Measurements from ENCODE around the gene CLASP1.
"Not testable (repeated sequence)": the region's sequence is repeated elsewhere in the genome, so short reads cannot be mapped to it uniquely, and the experiment has no call there.

CLASP1 gene

DNA sequence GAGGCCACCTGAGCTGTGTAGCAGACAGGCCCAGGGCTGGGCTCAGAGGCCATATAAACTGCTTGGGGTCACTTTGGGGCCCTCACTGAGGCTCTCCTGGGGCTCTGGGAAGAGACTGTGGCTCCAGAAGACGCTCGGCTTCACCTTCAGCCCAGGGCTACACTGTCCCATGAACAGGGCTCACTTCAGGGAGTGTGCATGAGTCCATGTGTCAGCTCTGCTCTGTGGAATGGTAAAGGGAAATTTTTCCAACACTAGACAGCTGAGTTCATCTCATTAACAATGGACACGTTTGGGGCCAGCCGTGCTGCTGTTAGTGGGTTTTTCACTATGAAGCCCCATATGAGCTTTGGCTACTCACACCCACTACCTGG is 298.9 kb downstream of the CLASP1 start:
- no peak for DNase-seq (ENCODE audit: low spot score)

DNA sequence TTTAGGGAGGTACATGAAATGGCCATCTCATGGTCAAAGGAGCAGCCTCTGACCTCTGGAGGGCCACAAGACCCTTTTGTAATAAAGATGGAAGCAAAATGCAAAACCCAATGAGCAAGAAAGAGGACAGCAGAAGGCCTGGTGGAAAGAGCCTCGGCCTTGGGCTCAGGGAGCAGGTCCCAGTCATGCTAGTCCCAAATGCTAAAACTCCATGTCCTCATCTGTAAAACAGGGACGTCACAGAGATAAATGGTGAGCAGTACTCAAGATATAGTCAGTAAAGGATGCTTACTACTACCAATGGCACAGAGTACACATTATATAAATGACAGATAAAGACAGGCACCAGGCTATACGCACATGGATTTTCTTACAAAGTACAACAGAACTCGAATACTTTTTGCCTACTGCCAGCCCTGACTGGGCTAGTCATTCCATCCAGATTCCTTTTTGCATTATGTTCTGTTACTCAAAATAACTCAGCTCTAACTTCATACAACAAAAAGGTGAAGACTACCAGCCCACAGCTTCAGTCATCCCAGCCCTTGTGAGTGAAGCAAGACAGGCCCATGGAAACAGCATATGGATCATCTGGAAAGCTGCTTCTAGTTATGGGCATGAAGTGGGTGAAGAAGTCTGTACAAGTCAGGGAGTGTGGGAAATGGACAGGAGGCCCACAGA is 299.4 kb downstream of the CLASP1 start:
- no peak for DNase-seq (ENCODE audit: low spot score)

DNA sequence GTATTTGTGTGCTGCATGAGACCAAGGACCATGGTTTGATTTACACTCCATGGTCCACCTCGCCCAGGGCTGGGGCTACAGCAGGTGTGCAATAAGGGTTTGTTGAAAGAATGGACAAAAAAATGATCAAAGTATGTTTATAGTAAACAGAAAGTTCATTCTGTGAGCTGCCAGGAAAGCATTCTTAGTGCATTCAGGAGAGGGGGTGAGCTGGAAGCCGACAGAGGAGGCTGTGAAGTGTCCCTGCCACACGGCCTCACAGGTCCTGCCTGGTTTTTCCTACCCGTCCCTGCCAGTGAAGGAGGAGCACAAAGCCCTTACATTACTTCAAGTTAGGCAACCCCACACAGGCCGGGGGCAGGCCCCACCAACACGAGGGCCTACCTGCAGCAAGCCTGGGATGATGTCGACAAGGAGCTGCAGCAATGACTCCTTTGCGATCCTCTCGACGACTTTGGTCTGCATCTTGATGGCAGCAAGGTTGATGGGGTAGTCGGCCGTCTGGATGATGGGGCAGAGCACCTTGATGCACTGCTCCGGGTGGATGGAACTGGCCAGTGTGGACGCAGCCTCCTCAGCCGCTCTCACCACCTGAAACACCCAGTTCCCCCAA is 301.0 kb downstream of the CLASP1 start:
- DNase-seq (ENCODE audit: low spot score), result no peak

DNA sequence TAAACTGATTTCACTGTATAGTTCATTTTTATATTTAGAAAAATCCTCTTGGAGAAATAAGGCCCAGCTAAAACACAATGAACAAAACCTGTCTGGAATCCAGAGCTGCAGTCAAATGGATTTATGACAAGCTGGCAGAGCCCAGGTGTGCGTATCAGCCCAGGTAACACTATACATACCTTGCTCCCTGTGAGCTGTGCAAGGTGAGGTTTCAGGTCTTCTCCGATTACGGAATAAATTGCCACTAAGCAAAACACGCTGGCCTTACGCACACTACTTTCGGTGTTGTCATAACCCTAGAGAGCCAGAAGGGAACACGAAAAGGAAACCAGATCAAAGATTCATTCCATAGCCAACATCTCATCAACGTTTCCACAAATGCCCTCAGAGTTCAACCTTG is 302.4 kb downstream of the CLASP1 start:
- no peak for DNase-seq (ENCODE audit: low spot score)

DNA sequence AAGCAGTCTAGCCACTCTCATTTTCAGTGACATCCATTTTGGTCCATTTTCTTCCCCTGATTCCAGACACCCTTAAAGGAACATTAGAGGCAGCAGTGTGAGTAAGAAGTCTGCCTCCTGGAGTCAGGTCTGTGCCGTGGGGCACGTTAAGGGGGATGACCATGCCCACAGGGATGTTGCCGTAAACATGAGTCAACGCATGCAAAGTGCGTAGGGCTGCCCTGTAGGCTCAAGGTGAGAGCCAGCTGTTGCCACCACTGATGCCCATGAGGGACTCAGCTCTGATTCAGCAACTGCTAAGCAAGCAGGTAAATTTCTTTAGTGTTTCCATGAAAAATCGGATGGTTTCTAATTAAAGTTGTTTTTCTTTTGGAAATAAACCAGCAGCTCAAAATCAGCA is 302.9 kb downstream of the CLASP1 start:
- DNase-seq (ENCODE audit: low spot score), result no peak

DNA sequence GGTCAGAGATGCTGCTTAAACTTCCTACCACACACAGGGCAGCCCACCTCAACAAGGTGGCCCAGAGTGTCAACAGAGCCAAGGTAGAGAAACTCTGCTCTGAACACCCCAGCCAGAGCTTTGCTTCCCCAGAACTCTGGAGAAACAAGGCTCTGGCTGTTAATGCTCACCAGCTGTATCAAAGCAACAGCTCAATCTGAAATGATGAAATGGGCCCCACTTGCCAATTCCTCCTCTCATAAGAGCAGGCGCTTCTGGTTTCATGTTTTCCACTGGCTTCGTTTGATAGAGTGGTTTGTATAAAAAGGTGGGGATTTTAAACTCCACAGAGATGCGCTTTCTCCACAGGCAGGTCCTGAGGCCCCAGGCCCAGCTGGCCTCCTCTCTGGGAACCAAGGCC is 303.4 kb downstream of the CLASP1 start:
- no peak for DNase-seq (ENCODE audit: low spot score)

DNA sequence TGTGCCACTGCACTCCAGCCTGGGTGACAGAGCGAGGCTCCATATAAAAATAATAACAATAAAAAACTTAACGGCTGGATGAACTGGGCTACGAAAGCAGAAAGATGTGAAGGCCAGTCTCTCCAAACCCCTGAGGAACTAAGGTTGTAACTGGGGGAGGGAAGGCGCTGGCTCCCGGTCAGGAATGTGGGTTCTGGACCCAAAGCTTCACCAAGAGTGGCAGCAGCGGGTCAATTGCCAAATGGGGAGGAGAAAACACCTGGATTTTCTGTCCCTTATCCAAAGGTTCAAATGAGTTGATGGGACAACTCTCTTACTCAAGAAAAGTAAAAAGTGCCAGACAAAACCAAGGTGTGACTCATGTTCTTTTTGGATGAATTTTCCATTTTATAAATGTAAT is 304.2 kb downstream of the CLASP1 start:
- DNase-seq (ENCODE audit: low spot score), result no peak

DNA sequence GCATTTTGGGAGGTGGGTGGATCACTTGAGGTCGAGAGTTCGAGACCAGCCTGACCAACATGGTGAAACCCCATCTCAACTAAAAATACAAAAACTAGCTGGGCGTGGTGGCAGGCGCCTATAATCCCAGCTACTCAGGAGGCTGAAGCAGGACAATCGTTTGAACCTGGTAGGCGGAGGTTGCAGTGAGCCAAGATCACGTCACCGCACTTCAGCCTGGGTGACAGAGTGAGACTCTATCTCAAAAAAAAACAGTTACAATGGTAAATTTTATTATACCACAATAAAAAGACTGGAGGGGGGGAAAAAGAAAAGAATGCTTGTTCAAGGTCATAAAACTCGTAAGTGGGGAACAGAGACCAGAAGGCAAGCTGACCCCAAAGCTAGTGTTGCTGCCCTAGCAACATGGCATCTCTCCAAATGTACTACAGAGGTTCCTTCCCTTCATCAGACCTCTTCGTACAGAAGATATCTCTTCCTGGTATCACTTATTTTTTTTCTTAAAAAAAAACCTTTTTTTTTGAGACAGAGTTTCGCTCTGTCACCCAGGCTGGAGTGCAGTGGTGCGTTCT is 305.3 kb downstream of the CLASP1 start:
- DNase-seq (ENCODE audit: low spot score), result not testable (repeated sequence)

DNA sequence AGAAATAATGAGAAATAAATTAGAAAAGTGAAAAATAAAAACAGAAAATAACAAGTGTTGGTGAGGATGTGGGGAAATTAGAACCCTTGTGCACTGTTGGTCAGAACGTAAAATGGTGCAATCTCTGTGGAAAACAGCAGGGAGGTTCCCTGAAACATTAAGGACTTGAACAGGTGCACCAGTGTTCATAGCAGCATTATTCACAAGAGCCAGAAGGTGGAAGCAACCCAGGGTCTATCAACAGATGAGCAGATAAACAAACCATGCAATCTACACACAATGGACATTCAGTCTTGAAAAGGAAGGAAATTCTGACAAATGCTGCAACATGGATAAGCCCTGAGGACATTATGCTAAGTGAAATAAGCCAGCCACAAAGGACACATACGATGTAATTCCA is 306.1 kb downstream of the CLASP1 start:
- DNase-seq (ENCODE audit: low spot score), result no peak

DNA sequence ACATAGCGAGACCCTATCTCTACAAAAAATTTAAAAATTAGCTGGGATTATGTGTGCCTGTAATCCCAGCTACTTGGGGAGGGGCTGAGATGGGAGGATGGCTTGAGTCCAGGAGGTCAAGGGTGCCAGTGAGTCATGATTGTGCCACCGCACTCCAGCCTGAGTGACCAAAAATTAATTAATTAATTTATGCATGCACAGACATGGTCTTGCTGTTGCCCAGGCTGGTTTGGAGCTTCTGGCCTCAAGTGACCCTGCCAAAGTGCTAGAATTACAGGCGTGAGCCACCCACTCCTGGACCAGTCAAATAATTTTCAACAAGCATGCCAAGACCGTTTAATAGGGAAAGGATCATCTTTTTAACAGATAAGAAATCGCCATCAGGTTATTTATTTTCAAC is 306.5 kb downstream of the CLASP1 start:
- DNase-seq (ENCODE audit: low spot score), result no peak

DNA sequence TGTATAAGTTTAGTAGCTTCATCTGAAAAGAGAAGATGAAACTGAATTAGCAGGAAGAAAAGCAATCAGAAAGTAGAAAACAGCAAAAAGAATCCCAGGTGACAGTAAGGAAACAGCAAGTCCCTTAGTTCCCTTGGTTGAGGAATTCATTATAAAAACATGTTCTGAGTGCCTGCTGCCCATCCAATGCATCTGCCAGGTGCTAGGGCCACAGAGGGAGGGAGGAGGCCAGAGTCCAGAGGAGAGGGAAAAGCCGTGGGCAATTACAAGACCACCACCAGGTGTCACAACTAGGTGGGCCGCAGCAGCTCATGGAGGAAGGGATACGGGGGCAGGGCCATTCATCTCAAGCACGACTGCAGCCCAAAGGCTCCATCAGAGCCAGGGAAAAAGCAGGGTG is 308.3 kb downstream of the CLASP1 start:
- DNase-seq (ENCODE audit: low spot score), result no peak

DNA sequence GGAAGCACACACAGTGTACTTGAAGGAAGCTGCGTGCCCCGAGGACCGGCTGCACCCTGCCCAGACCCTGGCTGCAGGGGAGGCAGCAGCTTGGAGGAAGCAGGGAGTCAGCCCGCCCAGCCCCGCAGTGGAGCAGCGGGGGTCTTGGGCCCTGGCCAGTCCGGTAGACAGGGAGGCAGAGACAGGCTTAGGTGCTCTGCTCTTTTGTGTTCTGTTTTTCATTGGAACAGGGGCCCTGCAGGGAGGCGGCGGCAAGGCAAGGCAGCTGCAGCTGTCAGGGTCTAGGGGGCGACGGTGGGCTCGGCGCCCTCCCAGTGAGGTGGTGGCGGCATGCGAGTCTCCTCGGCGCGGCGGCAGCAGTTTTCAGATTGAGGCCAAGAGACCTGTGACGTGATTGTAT is 311.0 kb downstream of the CLASP1 start:
- DNase-seq (ENCODE audit: low spot score), result no peak

DNA sequence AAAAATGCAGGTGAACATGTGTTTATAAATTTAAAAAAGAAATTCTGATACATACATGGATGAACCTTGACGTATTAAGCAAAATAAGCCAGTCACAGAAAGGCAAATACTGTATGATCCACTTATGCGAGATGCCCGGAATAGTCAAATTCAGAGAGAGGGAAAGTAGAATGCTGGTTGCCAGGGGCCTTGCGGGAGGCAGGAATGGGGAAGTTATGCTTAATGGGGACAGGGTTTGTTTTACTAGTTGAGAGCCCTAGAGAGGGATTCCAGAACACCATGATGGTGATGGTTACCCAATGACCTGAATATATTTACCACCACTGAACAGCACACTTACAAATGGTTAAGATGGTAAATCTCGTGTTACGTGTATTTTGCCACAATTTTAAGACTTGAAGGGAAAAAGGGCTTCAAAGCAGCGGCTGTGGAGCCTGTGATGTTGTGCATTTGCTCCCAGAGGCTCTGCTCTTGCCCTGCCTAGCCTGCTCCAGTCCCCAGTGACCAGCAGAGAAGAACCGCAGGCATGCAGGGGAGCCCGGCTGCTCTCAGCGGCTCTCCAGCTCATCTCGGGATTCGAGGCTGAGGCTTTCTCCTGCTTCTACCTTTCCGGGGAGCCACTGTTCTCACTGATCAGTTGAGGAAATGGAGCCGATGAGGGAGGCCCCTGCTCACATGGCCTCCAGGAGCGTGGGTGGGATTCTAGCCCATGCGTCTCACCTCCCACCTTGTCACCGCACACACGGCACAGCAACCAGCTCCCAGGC is 312.6 kb downstream of the CLASP1 start:
- DNase-seq (ENCODE audit: low spot score), result no peak

DNA sequence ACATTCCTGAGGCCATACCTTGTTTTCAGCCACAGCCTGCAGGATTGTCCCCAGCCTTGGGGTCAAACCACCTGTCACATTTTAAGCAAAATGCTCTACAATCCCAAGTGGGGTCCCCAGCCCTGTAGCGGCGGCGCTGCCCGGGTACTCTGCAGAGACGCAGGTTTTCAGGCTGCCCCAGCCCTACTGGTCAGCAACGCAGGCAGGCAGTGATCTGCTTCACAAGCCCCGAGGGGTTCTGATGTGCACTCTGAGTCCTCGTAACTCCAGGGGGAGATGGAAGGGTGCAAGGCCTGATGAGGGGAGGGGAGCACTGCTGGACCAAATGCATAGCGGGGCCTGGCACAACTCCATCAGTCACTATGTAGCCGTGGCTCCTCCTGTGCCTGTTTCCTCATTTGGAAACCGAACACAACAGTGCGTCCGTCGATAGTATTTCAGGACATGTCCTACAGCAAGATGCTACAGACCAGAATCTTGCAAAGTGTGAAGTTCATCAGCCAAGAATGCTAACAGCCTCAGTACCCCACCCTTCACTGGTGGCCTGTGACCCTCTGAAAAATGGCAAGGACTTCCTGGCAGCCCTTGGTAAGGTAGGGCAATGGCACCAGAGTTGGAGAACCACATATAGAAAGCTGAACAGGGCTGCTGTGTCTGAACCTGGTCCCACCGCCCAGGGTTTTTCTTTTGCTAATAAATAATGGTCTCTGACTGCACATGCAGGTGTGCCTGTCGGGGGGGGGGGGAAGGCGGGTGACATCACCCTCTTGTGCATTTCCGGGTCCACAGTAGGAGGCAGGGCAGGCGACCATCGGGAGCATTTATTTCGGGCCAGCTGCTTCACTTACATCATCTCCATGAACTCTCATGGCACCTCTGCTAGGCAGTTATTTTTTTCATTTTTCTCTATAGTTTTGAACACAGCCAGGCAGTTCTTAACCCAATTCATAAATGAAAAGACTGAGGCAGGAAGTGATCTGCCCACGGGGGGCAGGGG is 313.7 kb downstream of the CLASP1 start:
- no peak for DNase-seq (ENCODE audit: low spot score)

DNA sequence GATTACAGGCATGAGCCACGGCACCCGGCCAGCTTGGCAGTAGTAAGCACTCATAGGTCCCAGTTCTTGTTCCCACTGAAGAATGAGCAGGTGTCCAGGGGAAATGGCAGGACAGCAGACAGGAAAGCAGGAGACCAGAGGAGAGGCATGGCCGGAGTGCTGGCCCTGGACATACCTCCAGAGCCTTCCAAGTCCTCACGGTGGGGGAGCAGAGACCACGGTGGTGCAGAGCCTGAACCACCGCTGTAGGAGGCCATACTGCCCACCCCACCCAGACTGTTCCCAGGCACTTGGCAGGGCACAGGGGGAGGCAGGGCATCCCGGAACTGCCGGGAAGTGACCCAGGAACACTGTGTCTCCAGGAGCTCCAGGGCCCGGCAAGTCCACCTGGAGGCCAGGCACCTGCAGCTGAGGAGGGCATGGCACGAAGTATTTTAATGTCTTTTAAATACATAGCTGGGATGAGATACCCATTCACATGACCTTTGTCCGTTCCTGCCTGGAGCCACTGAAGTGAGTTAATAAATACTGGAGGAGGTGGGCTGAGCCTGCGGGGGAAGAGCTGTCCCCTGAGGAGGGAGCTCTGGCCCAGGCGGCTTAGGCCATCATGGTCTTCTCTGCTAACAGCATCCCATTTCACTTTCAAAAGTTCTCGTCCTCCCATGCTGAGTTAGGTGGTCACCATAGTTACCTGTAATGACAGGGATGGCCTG is 314.5 kb downstream of the CLASP1 start:
- DNase-seq (ENCODE audit: low spot score), result no peak

DNA sequence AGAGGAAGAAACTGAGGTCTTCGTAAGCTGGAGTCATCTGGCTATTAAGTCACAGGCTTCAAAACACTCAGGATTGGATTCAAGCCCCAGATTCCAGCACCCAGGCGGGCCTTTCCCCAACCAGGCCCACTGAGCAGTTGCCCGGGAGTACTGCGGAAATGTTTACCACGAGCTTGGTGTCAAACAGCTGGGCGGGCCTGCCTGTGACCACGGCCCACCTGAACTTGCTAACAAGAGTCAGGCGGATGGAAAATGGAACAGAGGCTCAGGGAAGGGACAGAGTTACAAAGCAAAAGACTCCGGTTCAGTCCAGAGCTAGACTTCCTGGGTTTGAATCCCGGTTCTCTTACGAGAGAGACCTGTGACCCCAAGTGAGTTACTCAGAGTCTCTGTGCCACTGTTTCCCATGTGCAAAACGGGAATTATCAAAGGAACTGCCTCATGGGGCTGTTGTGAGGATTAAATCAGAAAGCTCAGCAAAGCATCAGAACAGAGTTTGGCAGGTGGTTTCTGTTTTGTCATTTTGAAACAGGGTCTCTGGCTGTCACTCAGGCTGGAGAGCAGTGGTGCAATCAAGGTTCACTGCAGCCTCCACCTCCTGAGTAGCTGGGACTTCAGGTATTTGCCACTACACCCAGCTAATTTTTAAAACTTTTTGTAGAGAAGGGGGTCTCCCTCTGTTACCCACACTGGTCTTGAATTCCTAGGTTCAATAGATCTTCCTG is 315.3 kb downstream of the CLASP1 start:
- no peak for DNase-seq (ENCODE audit: low spot score)

DNA sequence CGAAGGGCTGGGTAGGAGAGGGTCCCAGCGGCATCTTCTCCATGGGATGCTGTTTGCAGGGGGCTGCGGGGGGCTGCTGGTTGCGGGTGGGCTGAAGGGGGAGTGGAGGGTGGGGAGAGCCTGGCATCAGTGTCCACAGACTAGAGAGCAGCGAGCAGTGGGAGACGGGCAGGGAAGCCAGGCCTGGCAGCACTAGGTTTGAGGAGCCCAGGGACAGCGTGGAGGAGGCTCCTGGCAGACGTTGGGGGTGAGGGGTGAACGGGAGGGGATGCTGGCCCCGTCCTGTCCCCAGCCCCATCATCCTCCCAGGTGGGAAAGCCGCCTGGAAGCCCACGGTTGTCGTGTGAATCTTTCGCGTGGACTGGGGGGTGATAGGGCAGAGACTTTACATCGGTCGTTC is 316.0 kb downstream of the CLASP1 start:
- no peak for DNase-seq (ENCODE audit: low spot score)

DNA sequence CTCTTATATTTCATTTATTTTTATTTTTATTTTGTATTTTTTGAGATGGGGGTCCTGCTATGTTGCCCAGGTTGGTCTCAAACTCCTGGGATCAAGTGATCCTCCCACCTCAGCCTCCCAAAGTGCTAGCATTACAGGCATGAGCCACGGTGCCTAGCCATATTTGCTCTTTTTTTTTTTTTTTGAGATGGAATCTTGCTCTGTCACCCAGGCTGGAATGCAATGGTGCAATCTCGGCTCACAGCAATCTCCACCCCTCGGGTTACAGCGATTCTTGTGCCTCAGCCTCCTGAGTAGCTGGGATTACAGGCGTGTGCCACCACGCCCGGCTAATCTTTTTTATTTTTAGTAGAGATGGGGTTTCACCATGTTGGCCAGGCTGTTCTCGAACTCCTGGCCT is 317.9 kb downstream of the CLASP1 start:
- DNase-seq (ENCODE audit: low spot score), result not testable (repeated sequence)

DNA sequence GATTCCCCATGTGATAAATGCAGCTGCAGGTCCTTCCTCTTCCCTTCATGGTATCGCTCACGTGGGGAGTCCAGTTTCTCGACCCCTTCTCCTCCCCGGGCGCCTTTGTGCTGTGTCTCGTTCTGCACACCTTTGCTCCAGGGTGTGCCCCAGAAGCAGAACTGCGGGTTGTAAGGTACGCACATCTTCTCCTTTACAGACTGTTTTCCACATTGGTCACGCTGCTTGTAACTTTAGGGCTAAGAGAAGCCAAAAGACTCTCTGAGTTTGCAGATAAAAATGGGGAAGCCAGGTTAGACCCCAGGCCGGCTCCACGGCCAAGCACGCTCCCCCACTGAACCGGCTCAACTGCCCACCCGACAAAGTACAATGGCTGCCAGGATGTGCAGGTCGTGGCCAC is 318.3 kb downstream of the CLASP1 start:
- DNase-seq (ENCODE audit: low spot score), result no peak

DNA sequence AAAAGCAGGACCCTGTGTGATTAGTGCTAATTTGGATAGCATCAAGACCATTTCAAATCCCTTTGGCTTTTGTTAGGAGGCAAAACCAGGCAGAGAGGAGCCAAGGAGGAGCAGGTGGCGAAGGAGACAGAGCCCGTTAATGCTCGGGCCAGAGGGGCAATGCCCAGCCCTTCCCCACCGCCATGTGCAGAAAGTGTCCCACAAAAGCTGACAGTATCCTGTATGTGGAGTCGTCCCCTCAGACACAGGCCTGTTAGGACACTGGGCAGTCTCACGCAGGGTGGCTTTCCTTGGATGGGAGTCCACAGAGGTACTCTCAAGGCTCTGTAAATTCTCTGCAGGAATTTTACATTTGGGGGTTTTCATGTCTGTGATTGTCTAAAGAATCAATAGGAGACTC is 319.5 kb downstream of the CLASP1 start:
- no peak for DNase-seq (ENCODE audit: low spot score)

Data from SK-N-DZ (cell line).